ENCODE results near the gene FGD2.

DNA sequence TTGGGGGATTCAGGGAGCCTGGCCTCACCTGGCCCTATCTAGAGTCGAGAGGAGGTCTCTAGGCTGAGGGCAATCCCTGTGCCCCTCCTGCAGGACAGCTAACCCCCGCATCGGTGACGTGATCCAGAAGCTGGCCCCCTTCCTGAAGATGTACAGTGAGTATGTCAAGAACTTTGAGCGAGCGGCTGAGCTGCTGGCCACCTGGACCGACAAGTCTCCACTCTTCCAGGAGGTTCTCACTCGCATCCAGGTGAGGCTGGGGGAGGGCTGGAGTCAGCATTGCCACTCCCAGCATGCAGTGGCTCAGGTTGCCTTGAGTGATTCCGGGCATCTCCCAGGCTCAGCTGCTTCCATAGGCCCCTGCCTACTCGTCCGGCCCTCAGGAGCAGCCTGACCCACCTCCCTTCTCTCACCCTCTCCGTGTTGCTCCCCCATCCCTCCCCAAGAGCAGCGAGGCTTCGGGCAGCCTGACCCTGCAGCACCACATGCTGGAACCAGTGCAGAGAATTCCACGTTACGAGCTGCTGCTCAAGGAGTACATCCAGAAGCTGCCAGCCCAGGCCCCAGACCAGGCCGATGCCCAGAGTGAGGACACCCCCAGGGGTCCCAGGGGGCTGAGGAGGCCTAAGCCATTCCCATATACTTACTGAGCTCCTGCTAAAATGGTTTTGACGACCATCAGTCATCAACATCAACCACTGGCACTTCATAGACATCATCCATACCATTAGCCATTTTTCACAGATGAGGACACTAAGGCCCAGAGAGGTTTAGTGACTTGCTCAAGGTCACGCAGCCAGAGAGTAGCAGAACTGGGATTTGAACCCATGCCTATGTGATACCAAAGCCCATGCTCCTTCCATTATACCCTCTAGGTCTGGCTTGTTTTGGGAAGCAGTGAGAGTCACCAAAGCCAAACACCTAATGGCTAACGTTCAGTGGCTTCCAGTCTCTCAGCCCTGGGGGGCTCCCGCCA is 8.3 kb downstream of the FGD2 start:
- TF ChIP-seq, protein P1, sequence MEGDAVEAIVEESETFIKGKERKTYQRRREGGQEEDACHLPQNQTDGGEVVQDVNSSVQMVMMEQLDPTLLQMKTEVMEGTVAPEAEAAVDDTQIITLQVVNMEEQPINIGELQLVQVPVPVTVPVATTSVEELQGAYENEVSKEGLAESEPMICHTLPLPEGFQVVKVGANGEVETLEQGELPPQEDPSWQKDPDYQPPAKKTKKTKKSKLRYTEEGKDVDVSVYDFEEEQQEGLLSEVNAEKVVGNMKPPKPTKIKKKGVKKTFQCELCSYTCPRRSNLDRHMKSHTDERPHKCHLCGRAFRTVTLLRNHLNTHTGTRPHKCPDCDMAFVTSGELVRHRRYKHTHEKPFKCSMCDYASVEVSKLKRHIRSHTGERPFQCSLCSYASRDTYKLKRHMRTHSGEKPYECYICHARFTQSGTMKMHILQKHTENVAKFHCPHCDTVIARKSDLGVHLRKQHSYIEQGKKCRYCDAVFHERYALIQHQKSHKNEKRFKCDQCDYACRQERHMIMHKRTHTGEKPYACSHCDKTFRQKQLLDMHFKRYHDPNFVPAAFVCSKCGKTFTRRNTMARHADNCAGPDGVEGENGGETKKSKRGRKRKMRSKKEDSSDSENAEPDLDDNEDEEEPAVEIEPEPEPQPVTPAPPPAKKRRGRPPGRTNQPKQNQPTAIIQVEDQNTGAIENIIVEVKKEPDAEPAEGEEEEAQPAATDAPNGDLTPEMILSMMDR (IDR thresholded peaks at IDR 0.05), result no peak
- TF ChIP-seq POLR2A (IDR thresholded peaks at IDR 0.05), result no peak

Data from lower leg skin (tissue), 3 donors.